DMS53 treated with DMSO at 0.1 percent for 48 hours (cell line): ENCODE measurements around the gene MAN1C1.

Source experiments
- DNase-seq: peaks from one replicate; lab custom pipeline; 2025; ENCODE audit not compliant: unreplicated experiment; lab: John Stamatoyannopoulos, UW

The MAN1C1 gene

DNA sequence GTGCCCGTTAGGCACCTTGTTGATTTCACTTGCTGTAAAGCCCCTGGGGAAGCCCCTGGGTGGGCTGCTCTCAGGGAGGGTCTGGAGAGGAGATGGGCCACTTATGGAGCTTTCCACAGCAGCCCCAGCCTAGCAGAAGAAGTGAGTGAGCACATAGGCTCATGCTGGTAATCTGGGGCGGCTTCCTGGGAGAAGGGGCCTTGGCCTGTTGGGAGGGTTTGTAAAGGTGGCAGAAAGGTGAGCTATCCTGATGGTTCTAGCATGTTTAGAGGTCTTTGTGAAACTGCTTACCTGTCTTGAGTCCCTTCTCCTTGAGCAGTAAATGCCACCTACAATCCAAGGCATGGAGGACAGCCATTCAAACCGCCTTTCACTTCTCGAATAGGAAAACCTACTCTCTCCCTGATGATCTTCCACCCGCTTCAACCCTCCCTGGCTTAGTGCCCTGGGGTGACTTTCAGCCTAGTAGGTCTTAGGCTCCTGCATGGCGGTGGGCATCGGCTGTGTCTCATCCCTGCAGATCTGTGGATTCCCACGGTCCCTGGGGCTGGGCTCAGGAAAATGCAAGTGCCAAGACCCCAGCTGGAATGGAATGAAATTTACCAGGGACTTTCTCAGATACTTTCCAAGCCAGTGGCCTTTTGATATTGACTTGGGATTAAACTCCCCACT lies 95.8 kb downstream of the MAN1C1 start:
- DNase-seq: no peak

DNA sequence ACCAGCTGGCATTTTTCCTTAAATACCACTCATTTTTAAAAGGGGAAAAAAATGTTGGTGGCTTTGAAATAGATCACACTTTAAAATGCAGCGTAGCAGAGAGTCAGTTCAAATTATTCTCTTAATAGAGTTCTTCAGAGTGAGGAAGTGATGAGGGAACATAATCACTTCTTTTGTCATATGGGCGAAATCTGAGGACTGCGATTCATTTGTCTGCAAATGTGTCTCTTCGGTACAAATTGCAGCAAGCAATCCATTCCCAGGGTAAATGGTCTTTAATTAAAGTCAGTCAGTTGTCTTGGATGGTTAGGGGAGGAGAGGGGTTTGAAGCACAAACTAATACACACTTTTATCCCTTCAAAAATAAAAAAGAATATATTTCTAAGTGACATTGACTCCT lies 97.4 kb downstream of the MAN1C1 start:
- no peak for DNase-seq

DNA sequence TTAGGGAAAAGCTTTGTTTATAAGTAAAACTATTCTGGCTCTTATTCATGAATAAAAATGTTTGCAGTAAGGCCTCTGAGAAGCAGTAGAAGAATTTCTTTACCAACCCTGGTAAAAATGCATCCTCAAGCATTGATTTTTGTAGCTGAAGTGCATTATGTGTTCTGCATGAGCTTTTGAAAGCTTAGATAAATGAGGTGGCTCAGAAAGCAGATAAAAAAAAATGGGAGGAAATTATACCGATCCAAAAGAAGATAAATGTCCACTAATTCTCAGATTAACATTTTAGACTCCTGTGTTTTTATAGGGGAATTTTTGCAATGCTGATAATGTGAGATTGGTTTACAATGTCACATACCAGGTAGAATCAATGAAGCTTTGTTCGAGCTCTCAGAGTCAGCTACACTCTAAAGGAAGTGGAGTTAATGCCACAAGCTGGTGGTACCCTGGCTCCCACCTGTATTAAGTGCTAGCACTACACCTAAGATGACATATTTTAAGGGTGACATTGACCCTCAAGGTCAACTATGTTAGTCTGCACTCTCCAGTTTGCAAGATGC lies 97.9 kb downstream of the MAN1C1 start:
- no peak for DNase-seq

DNA sequence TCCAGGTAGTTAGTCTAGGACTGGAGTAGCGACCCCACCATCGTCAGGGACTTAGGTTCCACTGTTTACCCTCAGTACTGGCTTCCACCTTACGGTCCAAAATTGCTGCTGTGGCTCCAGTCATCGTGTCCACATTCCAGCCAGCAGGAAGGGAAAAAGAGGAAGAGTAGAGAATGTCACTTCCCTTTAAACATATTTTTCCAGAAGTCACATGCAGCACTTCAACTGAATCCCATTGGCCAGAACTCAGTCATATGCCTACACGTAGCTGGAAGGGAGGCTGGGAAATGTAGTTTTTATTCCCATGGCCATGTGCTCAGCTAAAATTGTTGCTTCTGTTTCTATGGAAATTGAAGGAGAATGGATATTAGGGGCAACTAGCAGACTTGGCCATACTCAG lies 99.3 kb downstream of the MAN1C1 start:
- no peak for DNase-seq

DNA sequence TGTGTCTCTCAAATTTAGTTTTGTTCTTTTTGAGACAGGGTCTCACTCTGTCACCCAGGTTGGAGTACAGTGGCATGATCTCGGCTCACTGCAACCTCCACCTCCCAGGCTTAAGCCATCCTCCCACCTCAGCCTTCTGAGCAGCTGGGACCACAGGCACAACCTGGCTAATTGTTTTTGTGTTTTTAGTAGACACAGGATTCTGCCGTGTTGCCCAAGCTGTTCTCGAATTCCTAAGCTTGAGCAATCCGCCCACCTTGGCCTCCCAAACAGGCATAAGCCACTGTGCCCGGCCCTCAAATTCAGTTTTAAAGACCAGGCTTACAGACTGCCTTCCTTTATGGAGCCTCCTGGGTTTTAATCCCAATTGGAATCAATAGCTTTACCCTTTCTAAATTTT lies 99.7 kb downstream of the MAN1C1 start:
- DNase-seq: no peak

DNA sequence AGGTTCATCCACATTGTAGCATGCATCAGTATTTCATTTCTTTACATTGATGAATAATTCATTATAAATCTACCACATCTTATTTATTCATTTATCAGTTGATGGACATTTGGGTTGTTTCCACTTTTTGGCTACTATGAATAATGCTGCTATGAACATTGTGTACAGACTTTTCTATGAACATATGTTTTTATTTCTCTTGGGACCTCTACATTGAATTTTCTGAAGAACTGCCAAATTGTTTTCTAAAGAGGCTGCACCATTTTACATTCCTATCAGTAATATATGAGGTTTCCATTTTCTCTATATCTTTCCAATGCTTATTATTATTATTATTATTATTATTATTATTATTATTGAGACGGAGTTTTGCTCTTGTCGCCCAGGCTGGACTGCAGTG lies 102.1 kb downstream of the MAN1C1 start:
- DNase-seq: no peak

DNA sequence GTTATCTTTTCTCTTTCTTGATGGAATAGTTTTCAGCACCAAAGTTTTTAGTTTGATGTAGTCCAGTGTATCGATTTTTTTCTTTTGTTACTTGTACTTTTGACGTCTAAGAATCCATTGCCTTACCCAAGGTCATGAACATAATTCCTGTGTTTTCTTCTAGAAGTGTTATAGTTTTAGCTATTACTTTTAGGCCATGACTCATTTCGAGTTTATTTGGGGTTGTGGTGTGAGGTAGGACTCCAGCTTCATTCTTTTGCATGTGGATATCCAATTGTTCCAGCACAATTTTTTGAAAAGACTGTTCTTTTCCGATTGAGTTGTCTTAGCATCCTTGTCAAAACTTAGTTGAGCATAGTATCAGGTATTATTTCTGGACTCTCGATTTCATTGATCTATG lies 104.0 kb downstream of the MAN1C1 start:
- no peak for DNase-seq

DNA sequence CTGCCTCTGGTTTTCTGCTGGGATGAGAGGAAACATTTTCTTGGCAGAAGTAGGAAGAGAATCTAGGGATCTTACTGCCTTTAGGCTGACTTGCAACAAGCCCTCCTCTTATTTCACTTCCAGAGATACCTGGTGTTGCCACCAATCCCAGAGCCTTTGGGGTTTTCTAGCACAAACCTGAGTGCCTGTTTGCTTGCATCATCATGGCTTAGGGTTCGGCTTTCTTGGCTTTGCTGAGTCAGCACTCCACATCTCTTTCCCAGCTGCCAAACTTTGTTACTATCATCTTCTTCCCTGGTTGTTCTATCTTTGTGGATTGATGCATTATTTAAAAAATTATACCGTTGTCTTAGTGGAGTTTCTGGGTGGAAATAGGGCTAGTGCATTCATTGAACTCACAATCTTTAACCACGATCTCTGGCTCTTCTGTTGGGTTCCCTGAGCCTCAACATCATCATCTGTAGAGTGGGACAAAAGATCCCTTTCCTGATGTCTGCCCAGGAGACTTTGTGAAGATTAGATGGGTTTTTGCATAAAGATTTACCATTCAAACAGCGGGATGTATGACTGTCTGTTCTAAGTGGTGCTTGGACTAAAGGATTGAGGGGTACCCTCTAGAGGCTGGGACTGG lies 106.8 kb downstream of the MAN1C1 start:
- no peak for DNase-seq

DNA sequence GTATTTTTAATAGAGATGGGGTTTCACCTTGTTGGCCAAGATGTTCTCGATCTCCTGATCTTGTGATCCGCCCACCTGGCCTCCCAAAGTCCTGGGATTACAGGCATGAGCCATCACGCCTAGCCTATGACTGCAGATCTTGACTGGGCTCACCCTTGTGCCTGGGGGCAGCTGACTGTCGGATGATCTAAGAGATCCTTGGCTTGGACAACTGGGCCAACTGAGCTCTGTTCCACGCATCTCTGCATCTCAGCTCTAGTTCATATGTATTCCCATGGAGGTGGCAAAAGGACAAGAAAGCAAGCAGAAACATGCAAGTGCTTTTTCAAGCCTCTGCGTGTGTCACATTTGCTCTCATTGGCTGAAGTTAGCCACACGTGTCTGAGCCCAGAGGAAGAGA lies 107.6 kb downstream of the MAN1C1 start:
- no peak for DNase-seq

DNA sequence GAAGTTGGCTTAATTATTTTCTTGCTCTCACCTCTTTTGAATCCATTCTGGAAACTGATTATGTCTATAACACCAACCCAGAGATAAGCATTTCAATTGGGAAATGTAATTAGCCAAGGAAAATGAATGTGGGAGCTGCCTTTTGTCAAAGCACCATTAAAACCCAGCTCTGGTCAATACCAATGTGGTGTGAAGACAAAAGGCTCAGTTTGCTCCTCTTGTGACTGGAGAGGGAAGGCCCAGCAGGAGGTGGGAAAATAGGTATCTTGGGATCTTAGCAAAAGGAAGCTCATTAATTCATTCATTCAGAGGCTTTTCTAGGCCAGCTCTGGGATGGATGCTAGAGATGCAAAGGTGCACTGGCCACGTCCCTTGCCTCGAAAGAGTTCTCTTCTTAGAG lies 108.4 kb downstream of the MAN1C1 start:
- no peak for DNase-seq

DNA sequence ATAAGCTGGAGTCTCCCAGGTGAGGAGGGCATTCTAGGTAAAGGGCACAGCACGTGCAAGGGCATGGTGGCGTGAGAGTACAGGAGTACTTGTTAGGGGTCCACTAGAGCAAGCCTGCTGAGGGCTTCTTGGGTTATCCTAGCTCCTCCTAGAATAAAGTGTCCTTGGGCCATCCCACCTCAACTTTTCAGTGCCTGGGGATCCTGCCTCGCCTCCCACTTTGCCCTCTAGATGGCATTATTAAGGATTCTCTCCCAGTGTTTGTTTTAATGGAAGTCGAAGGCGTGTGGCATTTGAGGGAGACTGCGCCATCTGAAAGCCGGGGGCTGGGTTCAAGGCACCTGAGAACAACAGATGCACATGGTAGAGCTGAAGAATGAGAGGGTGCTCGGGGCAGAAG lies 108.9 kb downstream of the MAN1C1 start:
- no peak for DNase-seq

DNA sequence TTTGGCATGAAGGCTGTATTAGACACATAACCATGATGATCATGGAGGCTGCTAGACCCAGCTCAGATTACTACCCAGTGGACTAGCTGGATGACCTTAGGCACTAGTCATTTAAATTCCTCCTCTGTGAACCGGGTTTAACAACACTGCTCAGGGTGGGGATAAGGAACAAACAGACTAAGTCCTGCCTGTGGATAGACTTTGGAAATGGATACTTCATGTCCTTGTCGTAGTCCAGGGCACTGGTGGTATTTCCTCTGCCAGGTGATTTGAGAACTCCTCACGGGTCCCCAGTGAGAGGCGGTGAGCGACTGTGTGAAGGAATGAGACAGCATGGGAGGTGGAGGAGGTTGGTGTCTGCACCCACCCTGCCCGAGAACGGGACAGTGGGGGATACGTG lies 110.5 kb downstream of the MAN1C1 start:
- no peak for DNase-seq

DNA sequence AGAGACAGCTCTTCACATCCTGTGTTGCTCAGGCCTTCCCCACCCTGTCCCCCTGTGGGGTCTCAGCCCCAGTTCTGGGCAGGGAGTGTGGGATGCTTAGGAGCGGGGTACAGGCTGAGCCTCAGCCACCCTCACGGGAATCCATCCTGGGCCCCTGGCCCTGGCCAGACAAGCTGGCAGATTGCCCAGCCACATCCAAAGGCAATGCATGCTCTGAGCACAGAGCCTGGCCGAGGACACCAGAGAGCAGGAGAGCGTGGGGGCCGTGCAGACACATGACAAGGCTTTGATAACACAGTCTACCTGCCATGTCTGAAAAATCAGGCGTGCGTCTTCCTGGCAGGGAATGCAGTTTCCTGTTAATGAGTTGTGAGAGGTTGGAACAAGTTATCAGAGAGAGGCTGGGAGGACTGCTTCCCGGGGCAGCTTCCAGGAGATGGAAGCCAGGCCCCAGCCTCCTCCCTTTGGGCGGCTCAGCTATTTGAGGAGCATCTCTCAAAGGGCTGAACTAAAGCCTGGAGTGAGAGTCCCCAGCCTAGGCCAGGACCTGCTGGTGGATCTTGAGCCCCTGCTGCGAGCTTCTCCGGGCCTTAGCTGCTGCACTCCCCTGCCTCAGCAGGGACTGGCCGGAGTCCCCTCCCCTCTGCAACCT lies 111.2 kb downstream of the MAN1C1 start:
- no peak for DNase-seq

DNA sequence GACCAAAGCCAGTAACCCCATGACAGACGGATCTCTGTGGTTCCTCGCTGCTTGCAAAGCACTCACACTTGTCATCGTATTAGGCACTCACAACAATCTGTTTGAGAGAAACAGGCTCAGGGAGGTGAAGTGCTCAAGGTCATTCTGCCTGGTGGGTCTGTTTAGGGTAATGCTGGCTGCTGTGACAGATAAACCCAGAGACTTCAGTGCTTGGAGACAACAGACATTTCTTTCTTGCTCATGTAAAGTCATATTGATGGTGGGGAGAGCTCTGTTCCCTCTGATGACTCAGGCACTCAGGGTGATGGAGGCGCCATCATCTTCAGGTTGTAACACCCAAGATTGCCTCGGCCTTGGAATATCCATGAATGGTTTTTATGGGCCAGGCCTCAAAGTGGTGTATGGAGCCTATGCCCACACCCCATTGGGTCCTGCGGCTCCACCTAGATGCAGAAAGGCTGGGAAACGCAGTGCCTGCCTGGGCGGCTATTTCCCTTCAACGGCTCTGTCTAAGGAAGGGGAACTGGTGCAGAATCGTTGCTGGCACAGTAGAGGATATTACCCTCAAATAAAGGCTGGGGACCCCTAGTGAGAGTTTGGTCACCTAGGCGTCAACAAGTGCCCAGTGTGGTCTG lies 111.8 kb downstream of the MAN1C1 start:
- no peak for DNase-seq

DNA sequence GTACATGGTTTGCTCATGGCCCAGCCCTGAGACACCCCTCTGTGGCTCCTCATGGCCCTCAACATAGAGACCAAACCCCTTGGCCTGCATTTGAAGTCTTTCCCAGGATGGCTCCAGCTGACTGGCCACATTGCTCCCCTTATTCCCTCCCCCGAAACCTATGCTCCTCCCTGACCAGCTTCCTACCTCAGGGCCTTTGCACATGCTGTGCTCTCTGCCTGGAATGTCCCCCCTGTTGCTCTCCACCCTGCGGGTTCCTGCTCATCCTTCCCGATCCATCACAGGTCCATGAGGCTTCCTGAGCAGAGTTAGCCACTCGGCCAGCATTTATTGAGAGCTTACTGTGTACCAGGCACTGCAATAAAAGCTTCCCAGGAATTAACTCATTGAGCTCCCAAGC lies 112.5 kb downstream of the MAN1C1 start:
- no peak for DNase-seq

DNA sequence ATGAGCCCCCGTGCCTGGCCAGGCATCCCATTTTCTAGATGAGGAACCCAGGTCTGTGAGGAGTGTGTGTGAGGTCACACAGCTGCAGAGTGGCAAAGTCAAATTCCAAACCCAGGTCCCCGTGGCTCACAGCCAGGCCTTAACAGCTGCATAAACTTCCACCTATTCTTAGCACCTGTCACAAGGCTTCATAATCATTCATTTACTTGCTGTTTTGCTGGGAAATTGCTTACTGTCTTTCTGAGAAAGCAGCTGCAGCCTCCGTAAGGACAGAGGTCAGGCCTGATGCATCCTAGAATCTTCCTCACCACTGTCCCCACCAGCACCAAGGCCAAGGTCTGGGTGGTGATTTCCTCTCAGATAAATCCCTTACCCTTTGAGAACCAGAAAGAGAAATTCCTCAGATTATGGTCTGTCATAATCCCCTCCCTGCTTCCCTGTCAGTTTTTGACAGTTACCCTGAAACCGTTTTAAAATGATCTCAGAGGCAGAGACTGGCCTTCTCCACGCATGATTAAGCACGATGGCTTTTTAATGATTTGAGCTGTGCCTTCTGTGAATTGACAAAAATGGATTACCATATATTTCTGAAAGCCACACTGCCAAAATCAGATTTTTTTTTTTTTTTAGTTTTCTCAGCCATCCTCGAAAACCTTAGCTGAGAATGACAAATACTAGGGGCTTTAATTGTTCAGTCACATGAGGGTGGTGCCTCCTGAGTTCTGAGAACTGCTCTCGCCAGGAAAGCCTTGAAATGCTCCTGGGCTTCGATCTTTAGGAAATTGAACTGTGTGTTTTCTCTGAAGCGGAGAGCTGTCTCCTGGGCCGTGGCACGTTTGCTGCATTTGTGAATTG lies 113.4 kb downstream of the MAN1C1 start:
- DNase-seq: no peak

DNA sequence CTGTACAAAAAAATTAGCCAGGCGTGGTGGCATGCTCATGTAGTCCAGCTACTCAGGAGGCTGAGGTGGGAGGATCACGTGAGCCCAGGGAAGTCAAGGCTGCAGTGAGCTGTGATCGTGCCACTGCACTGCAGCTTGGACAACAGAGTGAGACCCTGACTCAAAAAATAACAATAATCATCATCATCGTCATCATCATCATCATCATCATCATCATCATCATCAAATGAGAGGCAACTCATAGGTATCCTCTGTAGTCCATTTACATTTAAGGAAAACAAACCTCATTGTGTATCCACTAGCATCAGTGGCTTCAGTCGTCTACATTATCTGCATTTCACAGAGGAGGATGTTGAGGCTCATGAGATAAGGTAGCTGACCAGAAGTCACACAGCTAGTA lies 114.6 kb downstream of the MAN1C1 start:
- DNase-seq: no peak

DNA sequence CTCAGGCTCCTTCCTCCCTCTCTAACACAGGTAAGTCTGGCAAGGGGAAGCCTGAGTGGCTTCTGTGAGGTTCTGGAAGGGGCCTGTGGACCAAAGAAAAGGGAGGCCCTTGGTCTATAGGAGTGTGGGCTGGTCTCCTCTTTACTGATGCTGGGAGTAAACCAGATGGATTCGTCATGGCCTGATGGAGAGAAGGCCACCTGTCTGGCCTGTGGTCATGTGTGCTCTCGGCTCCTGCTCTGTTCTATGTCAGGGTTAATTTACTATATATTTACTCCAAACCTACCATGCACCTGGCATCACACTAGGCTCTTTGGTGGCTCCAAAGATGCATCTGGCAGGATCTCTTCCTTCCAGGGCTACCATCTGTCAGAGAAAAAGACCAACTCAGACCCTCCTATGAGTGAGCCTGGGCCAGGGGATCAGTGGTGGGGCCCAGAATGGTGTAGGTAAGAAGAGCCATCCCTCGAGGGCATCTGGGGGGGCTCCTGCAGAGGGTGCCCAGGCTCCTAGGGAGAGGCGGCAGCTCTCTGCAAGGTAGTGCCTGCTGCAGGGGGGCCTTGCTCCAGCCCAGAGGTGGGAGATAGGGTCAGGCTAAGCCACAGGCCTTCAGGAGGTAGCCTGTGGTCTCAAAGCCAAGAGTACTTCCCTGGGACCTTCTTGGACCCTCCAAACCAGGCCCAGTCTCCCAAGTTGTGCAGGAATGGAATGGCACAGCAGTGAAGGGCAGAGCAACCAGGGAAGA lies 115.2 kb downstream of the MAN1C1 start:
- DNase-seq: no peak

DNA sequence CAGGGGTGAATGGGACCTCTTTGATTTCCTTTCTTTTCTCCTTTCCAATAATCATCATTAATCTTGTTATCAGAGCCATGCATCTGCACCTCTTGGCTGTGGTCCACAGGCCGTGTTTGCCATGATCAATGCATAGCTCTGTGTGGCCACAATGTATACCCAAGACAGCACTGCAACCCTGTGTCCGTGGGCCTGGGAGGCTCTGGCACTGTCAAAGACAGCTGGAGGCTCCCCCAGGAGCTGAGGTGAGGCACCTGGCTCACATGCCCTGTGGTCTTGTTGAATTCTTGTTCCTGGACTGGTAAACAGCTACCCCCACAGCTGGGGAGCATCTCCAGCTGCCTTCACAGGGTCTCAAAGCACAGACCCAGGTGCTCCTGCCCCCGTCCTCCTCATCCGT lies 116.2 kb downstream of the MAN1C1 start:
- DNase-seq: no peak

DNA sequence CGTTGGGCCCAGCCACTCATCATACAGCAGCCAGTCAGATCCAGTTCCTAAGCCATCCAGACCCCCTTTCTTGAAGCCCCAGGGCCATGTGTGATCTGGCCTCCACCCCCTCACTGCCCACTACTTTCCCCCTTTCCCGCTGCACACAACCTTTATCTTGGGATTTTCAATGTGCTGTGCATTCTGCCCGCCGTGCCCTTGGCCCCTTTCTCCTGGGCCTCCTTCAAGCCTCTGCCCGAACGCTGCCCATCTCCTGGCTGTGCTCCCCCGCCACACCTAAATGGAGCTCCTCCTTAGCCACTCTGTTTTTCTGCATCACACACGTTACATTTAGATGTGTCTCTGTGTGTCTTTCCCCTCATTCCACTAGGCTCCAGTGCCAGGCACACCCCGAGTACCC lies 116.7 kb downstream of the MAN1C1 start:
- no peak for DNase-seq
